Kidney capillary endothelial cell (primary cell): ENCODE measurements around the gene LRP4.

ENCODE experiments used
- DNase-seq: peaks from one replicate; pipeline ENCODE4 v3.0.0-alpha.2; 2018; ENCODE audit warnings: low spot score

LRP4 gene

GRCh38 chr11:46895821-46896220 lies 22.5 kb downstream of the LRP4 start:
- DNase-seq = no peak

DNA sequence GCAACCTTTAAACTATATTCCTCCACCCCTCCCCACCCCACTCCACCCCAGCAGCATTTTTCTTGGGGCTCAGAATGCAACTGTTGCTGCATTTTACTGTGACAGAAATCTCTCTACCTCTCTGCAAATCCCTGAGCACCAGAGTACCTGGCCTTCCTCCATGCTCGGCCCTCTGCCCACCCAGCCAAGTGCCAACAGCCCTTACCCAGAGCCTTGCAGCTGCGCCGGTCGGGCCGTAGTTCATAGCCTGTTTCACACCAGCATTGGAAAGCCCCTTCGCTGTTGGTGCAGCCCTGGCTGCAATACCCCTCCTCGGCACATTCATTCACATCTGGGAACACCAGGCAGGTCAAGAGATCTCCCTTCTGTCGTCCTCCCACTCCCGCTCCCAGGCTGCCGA lies 23.4 kb downstream of the LRP4 start:
- DNase-seq = no peak

DNA sequence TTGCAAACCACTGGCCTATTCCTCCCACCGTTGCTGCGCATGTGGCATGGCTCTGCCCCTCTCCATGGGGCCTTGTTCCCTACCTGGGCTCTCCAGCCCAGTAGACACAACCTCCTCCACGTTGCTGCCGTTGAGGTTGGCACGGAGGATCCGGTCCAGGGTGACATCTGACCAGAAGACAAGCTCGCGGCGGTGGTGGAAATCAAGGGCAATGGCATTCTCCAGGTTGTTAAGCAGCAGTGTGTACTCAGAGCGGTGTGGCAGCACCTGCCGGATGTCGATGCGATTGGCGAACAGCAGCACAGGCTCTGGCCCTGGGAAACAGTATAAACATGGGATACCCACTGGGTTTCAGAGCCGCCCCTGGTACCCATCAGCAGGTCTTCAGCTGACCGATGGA lies 23.8 kb downstream of the LRP4 start:
- DNase-seq = no peak

DNA sequence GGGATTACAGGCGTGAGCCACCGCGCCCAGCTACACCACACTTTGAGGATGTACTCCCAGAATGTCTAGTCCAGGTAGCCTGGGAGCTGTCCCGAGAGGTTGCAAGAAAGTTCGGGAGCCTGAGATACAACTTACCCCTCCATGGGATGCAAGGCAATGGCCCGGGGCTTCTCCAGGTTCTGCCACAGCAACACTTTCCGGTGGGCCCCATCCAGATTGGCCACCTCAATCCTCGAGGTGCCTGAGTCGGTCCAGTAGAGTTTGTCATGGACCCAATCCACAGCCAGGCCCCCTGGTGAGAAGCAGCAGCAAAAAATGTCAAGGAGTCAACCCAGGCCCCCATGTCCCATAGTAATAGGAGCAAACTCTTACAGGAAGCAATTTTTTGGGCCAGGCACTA lies 25.5 kb downstream of the LRP4 start:
- DNase-seq = no peak

GRCh38 chr11:46892109-46892508 lies 26.2 kb downstream of the LRP4 start:
- no peak for DNase-seq

GRCh38 chr11:46890665-46891064 lies 27.7 kb downstream of the LRP4 start:
- DNase-seq = no peak

DNA sequence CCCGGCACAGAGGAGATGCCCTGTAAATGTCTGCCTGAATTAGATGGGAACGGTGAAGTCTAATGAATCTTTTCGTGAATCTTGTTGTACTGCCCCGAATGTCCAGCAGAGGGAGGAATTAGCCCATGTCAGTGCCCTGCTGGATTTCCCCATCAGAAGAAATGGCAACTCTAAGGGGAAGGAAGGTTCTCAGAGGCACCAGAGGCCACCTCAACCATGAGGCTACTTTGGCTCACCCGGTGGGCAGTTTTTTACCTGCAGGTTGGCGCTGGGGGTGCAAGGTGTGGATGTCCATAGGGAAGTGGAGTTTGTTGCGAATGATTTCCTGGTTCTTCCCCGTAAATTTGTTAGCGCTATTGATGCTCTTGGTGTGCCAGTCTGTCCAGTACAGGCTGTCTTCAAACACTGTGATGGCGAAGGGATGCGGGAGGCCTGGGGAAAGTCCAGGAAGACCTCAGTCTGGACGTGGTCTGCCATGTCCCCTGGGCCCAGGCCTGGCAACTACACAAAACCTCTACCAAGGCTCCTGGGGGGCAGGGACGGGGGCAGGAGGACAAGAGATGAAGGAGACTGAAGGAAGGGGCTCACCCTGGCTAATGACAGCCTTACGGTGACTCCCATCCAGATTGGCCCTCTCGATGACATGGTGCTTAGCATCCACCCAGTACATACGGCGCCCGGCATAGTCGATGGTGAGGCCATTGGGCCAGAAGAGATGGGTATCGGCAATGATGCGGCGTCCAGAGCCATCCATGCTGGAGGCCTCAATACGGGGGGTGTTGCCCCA lies 28.5 kb downstream of the LRP4 start:
- DNase-seq = peak; percentile 76

DNA sequence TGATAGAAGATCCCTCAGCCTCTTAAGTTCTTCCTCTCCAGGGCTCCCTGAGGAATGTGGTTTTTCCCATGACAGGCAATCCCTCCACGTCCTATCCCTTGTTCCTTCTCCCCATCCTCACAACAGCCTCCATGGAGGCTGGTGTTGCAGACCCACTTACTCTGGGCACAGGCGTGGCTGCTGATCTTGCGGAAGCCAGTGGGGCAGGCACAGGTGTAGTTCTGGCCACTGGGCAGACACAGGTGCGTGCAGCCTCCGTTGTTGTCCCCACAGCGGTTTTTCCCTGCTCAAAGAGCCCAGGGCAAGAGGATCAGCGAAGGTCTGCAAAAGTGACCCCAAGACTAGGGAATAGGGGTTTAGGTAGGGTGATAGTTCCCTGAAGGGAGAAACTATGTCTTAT lies 29.1 kb downstream of the LRP4 start:
- no peak for DNase-seq

- no peak for DNase-seq
These were observed 29.7 kb downstream of the LRP4 start for GRCh38 chr11:46888636-46889035.

GRCh38 chr11:46886211-46886610 lies 32.1 kb downstream of the LRP4 start:
- DNase-seq = no peak

GRCh38 chr11:46879056-46879585 lies 39.2 kb downstream of the LRP4 start:
- DNase-seq = no peak

GRCh38 chr11:46877580-46877979 lies 40.8 kb downstream of the LRP4 start:
- DNase-seq = no peak

- no peak for DNase-seq
These were observed 41.9 kb downstream of the LRP4 start for GRCh38 chr11:46876471-46876870.

DNA sequence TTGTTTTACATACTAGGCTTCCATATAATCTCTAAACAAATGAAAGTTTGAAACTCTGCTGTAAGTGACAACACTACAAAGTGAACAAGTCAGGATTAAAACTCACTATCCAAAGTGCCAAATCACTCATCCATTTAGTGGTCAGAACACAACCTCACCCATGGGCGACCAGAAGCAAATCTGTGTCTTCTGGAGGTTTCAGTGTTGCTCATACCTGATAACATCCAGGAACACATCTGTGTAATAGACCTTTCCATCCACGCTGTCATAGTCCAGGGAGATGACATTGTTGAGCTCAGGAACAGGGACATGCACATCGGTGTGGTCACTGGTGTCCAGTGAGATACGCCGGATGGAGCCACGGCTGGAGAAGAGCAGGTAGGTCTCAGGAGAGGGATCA lies 43.8 kb downstream of the LRP4 start:
- DNase-seq = no peak

GRCh38 chr11:46868912-46869311 lies 49.4 kb downstream of the LRP4 start:
- DNase-seq = no peak

DNA sequence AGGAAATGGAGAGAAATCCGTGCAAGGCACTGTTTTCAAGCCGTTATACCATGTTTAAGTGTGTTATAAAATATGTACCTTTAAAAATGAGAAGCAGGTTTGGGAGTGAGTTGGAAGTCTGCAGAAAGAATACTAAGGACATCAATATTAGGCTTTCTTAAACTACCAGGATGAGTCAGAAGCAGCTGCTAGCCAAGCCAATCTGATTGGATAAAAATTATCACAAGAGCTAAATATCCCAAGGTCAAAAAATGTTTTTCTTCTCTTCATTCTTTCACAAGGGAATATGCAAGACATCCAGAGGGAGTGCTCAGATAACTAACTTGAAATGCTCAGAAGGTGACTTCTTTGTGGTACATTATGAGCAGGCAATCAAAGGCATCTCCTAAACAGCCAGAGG lies 53.0 kb downstream of the LRP4 start:
- no peak for DNase-seq

DNA sequence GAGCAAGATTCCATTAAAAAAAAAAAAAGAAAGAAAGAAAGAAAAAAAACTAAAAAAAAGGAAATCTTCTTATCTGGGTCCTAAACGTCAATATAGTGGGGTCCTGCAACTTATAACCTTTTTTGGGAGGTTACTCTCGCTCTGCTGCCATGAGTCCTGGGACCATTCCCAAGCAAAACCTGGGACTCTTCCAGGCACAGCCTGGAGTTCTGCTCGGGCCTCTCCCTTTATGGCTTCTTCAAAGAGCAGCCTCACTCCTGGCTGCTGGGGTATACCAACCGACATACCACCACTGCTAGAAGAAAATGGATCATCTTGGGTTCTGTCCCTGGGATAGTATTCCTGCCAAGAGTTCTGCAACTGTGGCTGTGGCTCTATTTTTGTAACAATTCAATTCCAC lies 58.1 kb downstream of the LRP4 start:
- DNase-seq = no peak

- no peak for DNase-seq
These were observed 59.3 kb downstream of the LRP4 start for GRCh38 chr11:46858920-46859546.

DNA sequence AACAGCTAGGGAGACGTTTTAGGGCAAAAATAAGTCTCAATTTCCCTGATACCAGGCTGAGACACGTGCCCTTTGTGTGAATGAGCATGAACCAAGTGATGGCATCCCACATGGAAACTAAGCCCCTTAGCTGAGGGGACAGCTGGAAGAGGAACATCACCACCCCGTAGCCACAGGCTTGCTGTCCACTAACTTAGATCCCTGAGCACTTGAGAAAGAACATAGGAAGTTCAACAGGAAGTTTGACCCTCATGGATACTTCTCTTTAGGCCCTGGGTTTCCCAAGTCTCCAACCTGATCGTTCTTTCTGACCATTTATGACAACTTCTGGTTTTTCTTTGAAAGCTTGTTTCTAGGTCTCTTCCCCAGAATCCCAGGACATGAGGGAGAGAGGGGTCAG lies 60.7 kb downstream of the LRP4 start:
- no peak for DNase-seq

GRCh38 chr11:46856605-46857343 lies 61.6 kb downstream of the LRP4 start:
- DNase-seq = no peak

DNA sequence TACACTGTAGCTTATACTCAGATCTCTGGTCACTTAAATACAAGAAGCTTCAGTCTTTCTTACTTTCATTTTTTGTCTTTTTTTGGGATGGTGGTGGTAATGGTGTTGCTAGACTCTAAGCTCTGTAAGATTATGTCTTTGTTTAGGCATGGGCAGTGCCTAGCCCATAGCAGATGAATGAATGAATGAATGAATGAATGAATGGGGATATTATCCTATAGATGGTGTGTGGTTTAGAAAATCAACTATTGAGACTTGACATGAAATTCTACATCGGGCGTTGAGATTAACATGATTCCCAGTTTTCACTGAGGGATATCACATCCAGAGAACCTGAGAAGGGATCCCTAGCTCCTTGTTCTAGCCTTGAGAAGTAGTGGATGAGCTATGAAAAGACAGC lies 62.5 kb downstream of the LRP4 start:
- no peak for DNase-seq

- no peak for DNase-seq
These were observed 63.2 kb downstream of the LRP4 start for GRCh38 chr11:46855167-46855566.

GRCh38 chr11:46850829-46851380 lies 67.4 kb downstream of the LRP4 start:
- DNase-seq = no peak
